GM11168 (cell line): ENCODE data around the gene BIN1.

Experiments used
- in situ Hi-C: fragments of 300-500 bp; cut with MboI; formaldehyde crosslinking; loops from one replicate; pipeline ENCODE4 v1.12.0; 2022; ENCODE audit warnings: low sequenced_read_pairs; ENCODE audit not compliant: unreplicated experiment

The BIN1 gene

GRCh38 chr2:127105656-127106456 lies 1.1 kb downstream of the BIN1 start:
- in situ Hi-C loops = no loop called here

- in situ Hi-C loops = no loop called here
These were observed 1.9 kb downstream of the BIN1 start for GRCh38 chr2:127104881-127105655.

GRCh38 chr2:127104166-127104660 lies 2.7 kb downstream of the BIN1 start:
- in situ Hi-C loops = no loop called here

GRCh38 chr2:127103243-127104165 lies 3.5 kb downstream of the BIN1 start:
- in situ Hi-C loops = no loop called here

- in situ Hi-C loops = no loop called here
These were observed 4.3 kb downstream of the BIN1 start for GRCh38 chr2:127102521-127103242.

GRCh38 chr2:127101756-127102477 lies 5.0 kb downstream of the BIN1 start:
- in situ Hi-C loops = no loop called here

GRCh38 chr2:127101048-127101611 lies 5.8 kb downstream of the BIN1 start:
- in situ Hi-C loops = no loop called here

- in situ Hi-C loops = no loop called here
These were observed 6.5 kb downstream of the BIN1 start for GRCh38 chr2:127100251-127101047.

GRCh38 chr2:127098711-127099110 lies 8.2 kb downstream of the BIN1 start:
- in situ Hi-C loops = no loop called here

GRCh38 chr2:127097841-127098651 lies 8.9 kb downstream of the BIN1 start:
- in situ Hi-C loops = no loop called here

DNA sequence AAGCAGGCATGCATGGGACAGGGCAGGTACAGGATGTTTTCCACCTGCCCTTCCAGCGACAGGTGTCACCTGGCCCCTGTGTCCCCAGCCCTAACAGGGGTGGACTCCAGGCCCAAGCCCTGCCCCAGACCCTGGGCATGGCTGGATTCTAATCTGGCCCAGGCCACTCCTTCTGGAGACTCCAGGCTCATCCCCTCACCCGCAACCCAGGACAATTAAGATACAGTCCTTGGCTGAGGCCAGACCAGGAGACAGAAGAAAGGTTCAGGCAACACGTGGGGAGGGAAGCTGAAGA lies 9.5 kb downstream of the BIN1 start:
- in situ Hi-C loops = no loop called here

- in situ Hi-C loops = no loop called here
These were observed 10.1 kb downstream of the BIN1 start for GRCh38 chr2:127096718-127097470.

DNA sequence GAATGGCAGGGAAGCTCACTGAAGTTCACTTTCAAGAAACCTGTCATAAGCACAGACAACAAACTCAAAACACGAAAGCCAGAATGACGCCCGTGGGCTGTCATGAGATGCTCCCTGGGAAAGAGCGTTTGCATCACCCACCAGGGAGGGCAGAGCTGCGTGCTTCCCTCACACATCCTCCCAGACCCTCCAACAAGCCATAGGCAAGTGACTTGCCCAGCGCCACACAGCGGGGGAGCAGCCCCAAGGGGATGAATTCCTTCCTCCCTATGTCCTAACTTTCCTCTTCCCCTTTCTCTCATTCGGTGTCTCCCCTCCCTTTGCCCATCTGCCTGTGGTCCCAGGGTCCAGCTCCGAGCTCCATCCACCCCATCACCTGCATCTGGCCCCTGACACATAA lies 10.7 kb downstream of the BIN1 start:
- in situ Hi-C loops = no loop called here

GRCh38 chr2:127095784-127096183 lies 11.2 kb downstream of the BIN1 start:
- in situ Hi-C loops = no loop called here

GRCh38 chr2:127095367-127095641 lies 11.7 kb downstream of the BIN1 start:
- in situ Hi-C loops = no loop called here

GRCh38 chr2:127094509-127095366 lies 12.2 kb downstream of the BIN1 start:
- in situ Hi-C loops = no loop called here
